GM23248 (cell line): ENCODE data around the gene CADPS.

Source experiments
- EZH2 ChIP-seq: fragments of 200-600 bp; sonication (generic); IDR thresholded peaks from 2 replicates; pipeline ENCODE4 v1.6.1; 2018; ENCODE audit warnings: antibody characterized with exemption, mild to moderate bottlenecking; ENCODE audit not compliant: insufficient read depth, poor library complexity, severe bottlenecking
- EZH2phosphoT487 ChIP-seq: fragments of 200-600 bp; sonication (generic); IDR thresholded peaks from 2 replicates; pipeline ENCODE4 v1.6.1; 2018; ENCODE audit warnings: antibody characterized with exemption, moderate library complexity, mild to moderate bottlenecking, low read depth; ENCODE audit not compliant: insufficient read depth

DNA sequence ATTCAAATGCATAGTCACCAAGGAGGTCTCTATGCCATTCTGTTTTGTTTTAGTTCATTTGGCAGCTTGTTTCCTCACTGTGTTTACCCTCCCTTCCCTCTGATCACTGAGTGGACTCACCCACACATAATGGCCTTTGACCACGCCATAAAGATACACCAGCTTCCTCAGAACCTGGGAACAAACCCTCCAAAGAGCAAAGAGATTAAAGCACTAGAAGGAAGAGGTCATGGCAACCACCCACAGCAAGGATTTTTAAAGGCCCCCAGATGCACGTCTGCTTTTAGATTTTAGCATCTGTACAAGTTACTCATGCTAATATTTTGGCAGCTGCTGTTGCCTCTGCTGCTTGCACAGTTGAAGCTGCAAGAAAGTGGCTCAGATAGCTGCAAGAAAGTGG lies 47.9 kb upstream of the CADPS start:
- no peak for TF ChIP-seq EZH2
- no peak for TF ChIP-seq EZH2phosphoT487
